Measurements from ENCODE around the gene CBX4.

CBX4 gene

GRCh38 chr17:79864617-79865250 lies 25.5 kb upstream of the CBX4 start:
- TF ChIP-seq CTCF (conservative IDR thresholded peaks at IDR 0.05): no peak
- H3K27ac ChIP-seq: no peak overlapping the region

GRCh38 chr17:79864147-79864546 lies 24.9 kb upstream of the CBX4 start:
- TF ChIP-seq CTCF (conservative IDR thresholded peaks at IDR 0.05): no peak
- no peak overlapping the region for H3K27ac ChIP-seq

GRCh38 chr17:79862771-79863440 lies 23.7 kb upstream of the CBX4 start:
- TF ChIP-seq CTCF (conservative IDR thresholded peaks at IDR 0.05): no peak
- no peak overlapping the region for H3K27ac ChIP-seq

- H3K27ac ChIP-seq: no peak overlapping the region
- TF ChIP-seq CTCF (conservative IDR thresholded peaks at IDR 0.05): no peak
These were observed 23.0 kb upstream of the CBX4 start for GRCh38 chr17:79862238-79862637.

GRCh38 chr17:79861413-79862216 lies 22.4 kb upstream of the CBX4 start:
- TF ChIP-seq CTCF (conservative IDR thresholded peaks at IDR 0.05): no peak

GRCh38 chr17:79859676-79860615 lies 20.7 kb upstream of the CBX4 start:
- no peak overlapping the region for H3K27ac ChIP-seq
- TF ChIP-seq CTCF (conservative IDR thresholded peaks at IDR 0.05): no peak

More at GRCh38 chr17:79861413-79862216, 22.4 kb upstream of the CBX4 start:
- no peak overlapping the region for H3K27ac ChIP-seq

Measured in VCaP (cell line).